Activated naive CD8-positive, alpha-beta T cell (primary cell): ENCODE measurements around the gene ADAM11.
"Not testable (repeated sequence)": the region's sequence is repeated elsewhere in the genome, so short reads cannot be mapped to it uniquely, and the experiment has no call there.

Source experiments
- H3K27ac Mint-ChIP-seq: one replicate; pipeline ENCODE4 v1.8.0; 2021; ENCODE audit warnings: mixed read lengths
- H3K27me3 Mint-ChIP-seq: one replicate; pipeline ENCODE4 v1.8.0; 2021; ENCODE audit warnings: mixed read lengths
- H3K36me3 Mint-ChIP-seq: one replicate; pipeline ENCODE4 v1.8.0; 2021; ENCODE audit warnings: mixed read lengths
- H3K4me1 Mint-ChIP-seq: one replicate; pipeline ENCODE4 v1.8.0; 2021; ENCODE audit warnings: low read depth, mixed read lengths
- H3K4me3 Mint-ChIP-seq: one replicate; pipeline ENCODE4 v1.8.0; 2021; ENCODE audit warnings: mild to moderate bottlenecking, mixed read lengths
- H3K9me3 Mint-ChIP-seq: one replicate; pipeline ENCODE4 v1.8.0; 2021; ENCODE audit warnings: low read depth, mixed read lengths

Gene ADAM11

DNA sequence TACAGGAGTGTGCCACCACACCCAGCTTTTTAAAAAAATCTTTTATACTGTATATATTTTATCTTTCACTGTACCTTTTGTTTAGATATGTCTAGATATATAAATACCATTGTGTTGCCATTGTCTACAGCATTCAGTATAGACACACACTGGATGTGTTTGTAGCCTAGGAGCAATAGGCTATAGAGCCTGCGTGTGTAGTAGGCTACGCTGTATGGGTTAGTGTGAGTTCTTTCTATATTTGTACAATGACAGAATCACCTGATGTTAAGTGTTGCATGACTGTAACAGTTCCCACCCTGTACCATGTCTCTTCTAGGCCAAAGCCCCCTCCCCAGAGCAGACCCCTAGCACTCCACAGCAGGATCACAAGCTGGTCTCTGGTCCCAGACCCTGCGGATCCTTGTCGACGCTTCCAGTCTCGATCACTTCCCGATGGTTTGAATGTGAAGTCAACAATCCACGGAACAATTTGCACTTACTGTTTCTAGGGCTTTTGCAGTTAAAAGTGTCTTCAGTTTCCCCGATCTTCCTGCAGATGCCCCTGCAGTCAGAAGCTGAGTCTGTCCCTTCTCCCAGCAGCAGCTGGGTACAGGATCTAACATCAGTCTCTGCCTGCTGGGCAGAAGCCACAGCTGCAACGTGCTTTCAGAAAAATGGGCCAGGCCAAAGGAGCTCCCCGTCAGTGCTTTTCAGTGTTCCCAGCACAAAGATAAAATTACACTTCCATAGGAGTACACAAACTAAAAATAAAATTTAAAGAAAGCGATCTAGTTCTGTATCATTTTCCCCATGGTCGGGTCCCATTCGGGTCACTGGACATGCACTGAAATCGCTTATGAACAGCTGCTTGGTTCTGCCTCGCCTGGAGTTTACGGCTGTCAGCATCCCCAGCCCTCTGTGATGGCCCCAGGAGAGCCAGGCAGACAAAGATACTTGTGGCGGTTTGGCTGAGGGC lies 35.4 kb downstream of the ADAM11 start:
- Mint-ChIP-seq H3K36me3 (no peaks in the 10 kb centered on the region), H3K27me3 (no peaks in the 10 kb centered on the region), H3K27ac (no peak overlapping the region), H3K9me3 (no peaks in the 10 kb centered on the region), H3K4me1 (peaks cover 2% of the 10 kb centered on the region), H3K4me3 (no peak overlapping the region)

GRCh38 chr17:44794851-44795413 lies 36.1 kb downstream of the ADAM11 start:
- Mint-ChIP-seq H3K4me1 (peaks cover 2% of the 10 kb centered on the region), H3K9me3 (no peaks in the 10 kb centered on the region), H3K4me3 (no peak overlapping the region), H3K36me3 (no peaks in the 10 kb centered on the region), H3K27me3 (no peaks in the 10 kb centered on the region), H3K27ac (no peak overlapping the region)

- H3K27me3 Mint-ChIP-seq = no peaks in the 10 kb centered on the region
- peaks cover 2% of the 10 kb centered on the region for H3K4me1 Mint-ChIP-seq
- H3K4me3 Mint-ChIP-seq = no peak overlapping the region
- H3K36me3 Mint-ChIP-seq = no peaks in the 10 kb centered on the region
- no peaks in the 10 kb centered on the region for H3K9me3 Mint-ChIP-seq
- no peak overlapping the region for H3K27ac Mint-ChIP-seq
Measured at GRCh38 chr17:44795421-44795820, 36.6 kb downstream of the ADAM11 start.

GRCh38 chr17:44795928-44796327 lies 37.1 kb downstream of the ADAM11 start:
- no peak overlapping the region for H3K4me3 Mint-ChIP-seq
- no peaks in the 10 kb centered on the region for H3K27me3 Mint-ChIP-seq
- H3K36me3 Mint-ChIP-seq = no peaks in the 10 kb centered on the region
- no peak overlapping the region for H3K27ac Mint-ChIP-seq
- peaks cover 2% of the 10 kb centered on the region for H3K4me1 Mint-ChIP-seq
- no peaks in the 10 kb centered on the region for H3K9me3 Mint-ChIP-seq

DNA sequence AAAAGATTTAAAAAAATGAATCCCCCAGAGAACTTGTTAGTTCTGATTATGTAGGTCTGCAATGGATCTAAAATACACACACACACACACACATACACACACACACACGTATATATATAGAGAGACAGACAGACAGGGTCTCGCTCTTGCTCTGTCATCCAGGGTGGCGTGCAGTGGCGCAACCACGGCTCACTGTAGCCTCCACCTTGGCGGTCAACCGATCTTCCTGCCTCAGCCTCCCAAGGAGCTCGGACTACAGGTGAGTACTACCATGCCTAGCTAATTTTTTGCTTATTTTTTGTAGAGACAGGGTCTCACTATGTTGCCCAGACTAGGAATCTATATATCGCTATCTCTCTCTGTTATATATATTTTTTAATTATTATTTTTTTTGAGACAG lies 37.9 kb downstream of the ADAM11 start:
- Mint-ChIP-seq H3K4me1 (peaks cover 2% of the 10 kb centered on the region), H3K27ac (no peak overlapping the region), H3K4me3 (no peak overlapping the region), H3K27me3 (no peaks in the 10 kb centered on the region), H3K36me3 (no peaks in the 10 kb centered on the region), H3K9me3 (no peaks in the 10 kb centered on the region)

DNA sequence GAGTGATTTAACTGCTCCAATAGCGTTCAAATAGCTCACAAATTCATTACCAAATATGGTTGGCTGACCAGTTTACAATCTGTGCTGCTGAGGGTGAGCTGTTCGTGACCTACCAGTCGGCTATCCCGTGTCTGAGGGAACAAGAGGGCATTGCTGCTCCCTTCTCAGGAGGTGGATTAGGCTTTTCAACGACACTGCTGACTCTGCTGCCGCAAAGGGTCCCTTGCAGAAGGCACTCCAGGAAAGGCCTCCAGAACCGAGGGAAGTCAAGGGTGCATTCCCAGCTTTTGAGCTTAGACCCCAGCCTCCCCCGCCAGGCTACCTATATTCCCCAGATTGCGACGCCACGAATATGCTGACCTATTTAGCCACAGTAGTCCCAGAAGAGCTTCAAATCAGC lies 39.0 kb downstream of the ADAM11 start:
- H3K36me3 Mint-ChIP-seq = no peaks in the 10 kb centered on the region
- no peak overlapping the region for H3K27ac Mint-ChIP-seq
- H3K4me1 Mint-ChIP-seq = peaks cover 2% of the 10 kb centered on the region
- no peak overlapping the region for H3K4me3 Mint-ChIP-seq
- no peaks in the 10 kb centered on the region for H3K9me3 Mint-ChIP-seq
- H3K27me3 Mint-ChIP-seq = no peaks in the 10 kb centered on the region

GRCh38 chr17:44798356-44798755 lies 39.6 kb downstream of the ADAM11 start:
- H3K4me3 Mint-ChIP-seq = no peak overlapping the region

DNA sequence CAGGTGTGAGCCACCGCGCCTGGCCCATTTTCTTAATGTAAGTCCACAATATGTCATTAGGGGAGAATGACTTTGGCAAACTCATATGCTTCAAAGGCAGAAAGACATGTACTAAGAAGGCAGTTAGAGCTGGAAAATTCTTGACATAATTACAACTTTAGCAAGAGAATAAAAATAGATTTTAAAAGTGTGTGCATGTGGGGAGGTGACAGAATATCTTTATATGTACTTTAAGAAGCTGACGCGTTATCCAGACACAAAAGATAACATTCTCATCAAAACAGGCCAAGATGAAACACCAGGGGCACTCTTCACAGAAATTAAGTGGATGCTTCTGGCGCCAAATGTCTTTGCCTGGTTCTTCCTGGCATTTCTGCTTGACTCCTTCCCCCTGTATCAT lies 43.1 kb downstream of the ADAM11 start:
- Mint-ChIP-seq H3K4me1 (no peaks in the 10 kb centered on the region), H3K36me3 (peaks cover 4% of the 10 kb centered on the region), H3K9me3 (no peaks in the 10 kb centered on the region), H3K4me3 (no peak overlapping the region), H3K27ac (no peak overlapping the region), H3K27me3 (no peaks in the 10 kb centered on the region)

More at GRCh38 chr17:44798356-44798755, 39.6 kb downstream of the ADAM11 start:
- peaks cover 2% of the 10 kb centered on the region for H3K4me1 Mint-ChIP-seq
- no peaks in the 10 kb centered on the region for H3K36me3 Mint-ChIP-seq
- no peak overlapping the region for H3K27ac Mint-ChIP-seq
- no peaks in the 10 kb centered on the region for H3K27me3 Mint-ChIP-seq
- no peaks in the 10 kb centered on the region for H3K9me3 Mint-ChIP-seq

- no peaks in the 10 kb centered on the region for H3K27me3 Mint-ChIP-seq
- H3K27ac Mint-ChIP-seq = no peak overlapping the region
- peaks cover 4% of the 10 kb centered on the region for H3K36me3 Mint-ChIP-seq
- no peaks in the 10 kb centered on the region for H3K9me3 Mint-ChIP-seq
- H3K4me3 Mint-ChIP-seq = no peak overlapping the region
- no peaks in the 10 kb centered on the region for H3K4me1 Mint-ChIP-seq
Measured at GRCh38 chr17:44804302-44805089, 45.7 kb downstream of the ADAM11 start.

- no peaks in the 10 kb centered on the region for H3K4me1 Mint-ChIP-seq
- H3K27ac Mint-ChIP-seq = no peak overlapping the region
- H3K36me3 Mint-ChIP-seq = peaks cover 4% of the 10 kb centered on the region
- H3K9me3 Mint-ChIP-seq = no peaks in the 10 kb centered on the region
- no peak overlapping the region for H3K4me3 Mint-ChIP-seq
- H3K27me3 Mint-ChIP-seq = no peaks in the 10 kb centered on the region
Measured at GRCh38 chr17:44807093-44807816, 48.5 kb downstream of the ADAM11 start.

DNA sequence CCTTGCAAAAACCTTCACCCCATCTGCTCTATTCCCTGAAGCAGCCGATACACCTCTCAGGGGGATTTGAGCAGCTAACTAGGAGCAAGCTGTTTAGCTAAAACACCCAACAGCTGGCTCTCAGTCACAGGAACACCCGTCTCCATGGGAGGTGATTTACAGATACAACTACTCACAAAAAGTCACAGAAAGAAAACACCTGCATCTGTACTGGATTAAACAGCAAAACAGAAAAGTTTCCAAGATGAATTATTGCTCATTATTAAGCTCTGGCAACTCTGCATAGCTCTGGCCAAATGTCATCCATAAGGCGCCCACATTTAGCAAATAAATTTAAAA lies 49.0 kb downstream of the ADAM11 start:
- no peaks in the 10 kb centered on the region for H3K9me3 Mint-ChIP-seq
- no peaks in the 10 kb centered on the region for H3K4me1 Mint-ChIP-seq
- no peaks in the 10 kb centered on the region for H3K27me3 Mint-ChIP-seq
- no peak overlapping the region for H3K4me3 Mint-ChIP-seq
- H3K36me3 Mint-ChIP-seq = peaks cover 4% of the 10 kb centered on the region
- H3K27ac Mint-ChIP-seq = no peak overlapping the region

- peaks cover 4% of the 10 kb centered on the region for H3K36me3 Mint-ChIP-seq
- no peaks in the 10 kb centered on the region for H3K27me3 Mint-ChIP-seq
- H3K27ac Mint-ChIP-seq = no peak overlapping the region
- H3K4me3 Mint-ChIP-seq = no peak overlapping the region
- H3K4me1 Mint-ChIP-seq = no peaks in the 10 kb centered on the region
- no peaks in the 10 kb centered on the region for H3K9me3 Mint-ChIP-seq
Measured at GRCh38 chr17:44808156-44808555, 49.4 kb downstream of the ADAM11 start.

DNA sequence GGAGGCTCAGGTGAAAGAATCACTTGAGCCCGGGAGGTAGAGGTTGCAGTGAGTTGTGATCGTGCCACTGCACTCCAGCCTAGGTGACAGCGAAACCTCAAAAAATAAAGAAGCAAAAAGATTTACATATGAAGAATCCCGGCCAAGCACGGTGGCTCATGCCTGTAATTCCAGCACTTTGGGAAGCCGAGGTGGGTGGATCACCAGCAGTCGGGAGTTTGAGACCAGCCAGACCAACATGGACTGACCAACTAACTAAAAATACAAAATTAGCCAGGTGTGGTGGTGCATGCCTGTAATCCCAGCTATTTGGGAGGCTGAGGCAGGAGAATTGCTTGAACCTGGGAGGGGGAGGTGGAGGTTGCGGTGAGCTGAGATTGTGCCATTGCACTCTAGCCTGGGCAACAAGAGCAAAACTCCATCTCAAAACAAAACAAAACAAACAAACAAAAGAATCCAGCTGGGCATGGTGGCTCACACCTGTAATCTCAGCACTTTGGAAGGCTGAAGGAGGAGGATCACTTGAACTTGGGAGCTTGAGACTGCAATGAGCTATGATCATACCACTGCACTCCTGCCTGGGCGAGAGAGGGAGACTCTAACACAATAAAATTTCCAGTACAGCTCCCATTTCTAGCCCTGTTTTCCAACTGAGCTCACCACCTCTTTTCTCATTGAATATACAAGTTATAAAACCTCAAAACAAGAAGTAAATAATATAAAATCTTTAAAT lies 50.0 kb downstream of the ADAM11 start:
- H3K36me3 Mint-ChIP-seq, H3K27me3 Mint-ChIP-seq, H3K27ac Mint-ChIP-seq, H3K9me3 Mint-ChIP-seq, H3K4me1 Mint-ChIP-seq, H3K4me3 Mint-ChIP-seq: not testable (repeated sequence)

DNA sequence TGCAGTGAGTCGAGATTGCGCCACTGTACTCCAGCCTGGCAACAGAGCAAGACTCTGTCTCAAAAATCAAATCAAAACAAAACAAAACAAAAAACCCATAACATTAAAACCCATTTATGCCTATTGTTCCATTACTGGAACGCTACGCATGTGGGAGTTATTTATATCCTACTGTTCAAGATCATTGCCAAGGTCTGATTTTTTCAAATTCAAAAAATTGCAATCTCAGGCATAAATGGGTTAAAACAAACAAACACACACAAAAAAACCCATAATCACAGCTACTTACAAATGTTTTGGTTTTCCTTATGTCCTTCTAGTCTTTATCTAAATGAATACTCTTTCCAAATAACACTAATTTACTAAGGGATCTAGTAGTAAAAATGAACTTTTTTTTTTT lies 53.5 kb downstream of the ADAM11 start:
- H3K9me3 Mint-ChIP-seq = no peaks in the 10 kb centered on the region
- no peaks in the 10 kb centered on the region for H3K36me3 Mint-ChIP-seq
- H3K4me3 Mint-ChIP-seq = no peak overlapping the region
- no peak overlapping the region for H3K27ac Mint-ChIP-seq
- no peaks in the 10 kb centered on the region for H3K27me3 Mint-ChIP-seq
- no peaks in the 10 kb centered on the region for H3K4me1 Mint-ChIP-seq
